ENCODE data around the gene DMKN.

DNA sequence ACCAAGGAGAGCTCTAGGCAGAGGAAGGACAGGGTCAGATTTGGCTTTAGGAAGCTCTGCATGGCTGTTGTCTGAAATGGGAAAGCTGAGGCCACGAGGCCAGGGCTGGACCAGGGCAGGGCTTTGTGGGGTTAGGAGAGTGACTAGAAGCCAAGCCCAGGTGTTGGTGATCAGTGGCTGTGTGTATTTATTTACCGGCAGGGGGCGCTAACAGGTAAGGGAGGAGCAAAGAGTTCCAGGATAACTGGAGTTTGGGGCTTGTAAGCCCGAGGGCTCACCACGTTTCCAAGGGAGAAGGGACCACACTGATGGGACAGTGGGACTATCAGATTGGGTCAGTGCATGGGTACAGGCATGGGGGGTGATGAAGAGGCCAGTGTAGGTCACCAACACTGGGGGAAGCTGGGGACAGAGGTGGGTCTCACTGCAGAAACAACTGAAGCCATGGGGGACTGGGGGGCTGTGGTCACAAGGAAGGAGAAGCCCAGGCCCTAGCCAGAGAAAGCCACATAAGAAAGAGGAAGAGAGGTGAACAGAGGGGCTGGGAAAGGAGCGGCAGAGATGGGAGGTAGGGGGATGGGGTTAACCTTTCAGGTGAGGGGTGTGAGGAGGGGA, 35.8 kb upstream of the DMKN start:
- TF ChIP-seq GATA2 (IDR thresholded peaks at IDR 0.05; ENCODE audit: low read depth, low read length) (no peak), GATA3 (IDR thresholded peaks at IDR 0.05; ENCODE audit: low read depth, low read length) (no peak)
